GM12875 (cell line): Measurements from ENCODE around the gene LGR4.

ENCODE experiments used
- H3K4me3 ChIP-seq: one replicate; pipeline ENCODE4 v1.5.1; 2011; ENCODE audit warnings: low read depth, low read length, control low read depth
- CTCF ChIP-seq: IDR thresholded peaks from 2 replicates; pipeline ENCODE4 v1.5.1; 2011; ENCODE audit warnings: low read depth, mild to moderate bottlenecking, control low read depth, inconsistent platforms, low read length, moderate library complexity, borderline replicate concordance; ENCODE audit not compliant: insufficient read depth

The LGR4 gene

GRCh38 chr11:27509908-27510307 lies 37.3 kb upstream of the LGR4 start:
- H3K4me3 ChIP-seq, result no peak overlapping the region
- no peak for TF ChIP-seq CTCF

- TF ChIP-seq CTCF, result no peak
- H3K4me3 ChIP-seq, result peak overlapping the region; percentile 97
Measured at GRCh38 chr11:27507557-27508322, 35.1 kb upstream of the LGR4 start.

- peak within 1 kb of the TSS; percentile 97 for H3K4me3 ChIP-seq
- TF ChIP-seq CTCF, result peak; percentile 28; the same call in 1 of the 2 replicates
Measured at GRCh38 chr11:27506200-27507182, 33.9 kb upstream of the LGR4 start, which contains the start of gene LIN7C. Gene LIN7C, minus strand, starts transcription at chr11:27506769. Its CDS starts 17 bp downstream, at chr11:27506752.

GRCh38 chr11:27505781-27506180 lies 33.2 kb upstream of the LGR4 start:
- H3K4me3 ChIP-seq, result peak overlapping the region; percentile 97
- TF ChIP-seq CTCF, result no peak

- no peak overlapping the region for H3K4me3 ChIP-seq
- TF ChIP-seq CTCF, result no peak
Measured at GRCh38 chr11:27504205-27504604, 31.6 kb upstream of the LGR4 start.

- TF ChIP-seq CTCF, result no peak
- no peak overlapping the region for H3K4me3 ChIP-seq
Measured at GRCh38 chr11:27501100-27501499, 28.5 kb upstream of the LGR4 start.

- no peak overlapping the region for H3K4me3 ChIP-seq
- no peak for TF ChIP-seq CTCF
Measured at GRCh38 chr11:27497911-27498310, 25.3 kb upstream of the LGR4 start.
